Right lobe of liver (tissue), 6 donors: ENCODE results near the gene SLC25A13. TPM values are rescaled to one million over a fixed set of nuclear protein-coding genes. Genes with fewer than 3 reads are reported as not detected.

Experiments used
- ATAC-seq, 4 donors: fragments of 200-7000 bp; cut with Tn5 transposase; one replicate each; pipeline ENCODE4 v1.9.1; 2020; ENCODE audit warnings: mild to moderate bottlenecking in 4 of 4, moderate library complexity in 4 of 4
- DNase-seq, 3 donors: peaks; one replicate each; pipeline ENCODE4 v3.0.0-alpha.2; 2020
- H3K27ac ChIP-seq, 3 donors: fragments of 200-600 bp; one replicate each; pipeline ENCODE4 v1.8.0; 2022
- H3K27me3 ChIP-seq, 2 donors: fragments of 200-600 bp; one replicate each; pipeline ENCODE4 v1.8.0; 2022
- H3K36me3 ChIP-seq, 4 donors: fragments of 200-600 bp; sonication (generic) in 1 of 4; one replicate each; pipeline versions ENCODE4 v1.5.1 to v1.8.0; 2017 to 2022; ENCODE audit warnings: control low read depth in 1 of 4
- H3K4me1 ChIP-seq, 4 donors: fragments of 200-600 bp; sonication (generic) in 1 of 4; one replicate each; pipeline versions ENCODE4 v1.5.1 to v1.8.0; 2017 to 2022; ENCODE audit warnings: control low read depth in 1 of 4
- H3K4me3 ChIP-seq, 3 donors: fragments of 200-600 bp; one replicate each; pipeline ENCODE4 v1.8.0; 2022
- H3K9me3 ChIP-seq, 4 donors: fragments of 200-600 bp; sonication (generic) in 1 of 4; one replicate each; pipeline versions ENCODE4 v1.5.1 to v1.8.0; 2017 to 2022; ENCODE audit warnings: control low read depth in 1 of 4
- CTCF ChIP-seq, 4 donors: fragments of 200-600 bp in 3 of 4; fragments of 450-650 bp in 1 of 4; IDR thresholded peaks; one replicate each; pipeline versions ENCODE4 v1.5.1 to v1.8.0; 2016 to 2022; ENCODE audit warnings: antibody characterized with exemption in 4 of 4, mild to moderate bottlenecking in 2 of 4
- POLR2A ChIP-seq: fragments of 450-650 bp; IDR thresholded peaks from one replicate; pipeline ENCODE4 v1.6.1; 2017; ENCODE audit warnings: antibody characterized with exemption, mild to moderate bottlenecking
- WGBS: methylation state at CpG from one replicate; pipeline ENCODE4 v1.1.6; 2018; ENCODE audit warnings: low coverage, low lambda C conversion rate; ENCODE audit not compliant: insufficient coverage; ENCODE audit errors: missing lambda C conversion rate; 5-methylcytosine and 5-hydroxymethylcytosine counted together
- intact Hi-C, 2 donors: fragments of 100-400 bp; cut with DNase I; formaldehyde crosslinking; loops; one replicate each; pipeline versions ENCODE4 v1.11.2 to v1.14.1; 2022
- total RNA-seq, 6 experiments: library from RNA; depleted of rRNA in 2 of 6; stranded (reverse); fragments of >200 nt in 2 of 6; fragmentation: NEBNext Ultra II Directional in 3 of 6; extraction: Animal tissue kit (Norgen Biotek cat#: 25700) in 3 of 6; gene quantifications; one replicate each; pipeline versions ENCODE4 v1.1.0 to v1.2.4, GENCODE V29; 2016 to 2023
- donor health status: DM: no; HTN: yes; CAD: no.
- donor health status: DM: no; HTN: no; CAD: no.
- donor health status: DM: no; HTN: no; CAD: no.
- donor health status: DM: no; HTN: yes; CAD: no.
- donor health status: DM: no; HTN: yes; CAD: no.

Gene SLC25A13
- total RNA-seq, 6 experiments from 2014 or later: 54.5 to 110 (median 83.0) TPM

- H3K4me1 ChIP-seq: peaks cover 0 to 19% (median 0%) of the 10 kb centered on the region in 4 donors
- peaks cover 0 to 24% (median 6%) of the 10 kb centered on the region in 4 donors for H3K36me3 ChIP-seq
- H3K27ac ChIP-seq: no peak overlapping the region
- H3K9me3 ChIP-seq: no peaks in the 10 kb centered on the region
- DNase-seq (no peak), ATAC-seq (no peak)
- no peaks in the 10 kb centered on the region for H3K27me3 ChIP-seq
- TF ChIP-seq CTCF (IDR thresholded peaks at IDR 0.05): no peak
- no peak for TF ChIP-seq POLR2A
- H3K4me3 ChIP-seq: no peak overlapping the region
- intact Hi-C loops: no loop called here
- WGBS: 75% methylated on average over 2 of the region's 2 CpGs
Measured at GRCh38 chr7:96178581-96178980, 143.3 kb downstream of the SLC25A13 start.

GRCh38 chr7:96177353-96177752 lies 144.5 kb downstream of the SLC25A13 start:
- DNase-seq: no peak
- no peak overlapping the region for H3K27ac ChIP-seq
- 67% methylated on average over 3 of the region's 3 CpGs for WGBS
- H3K4me1 ChIP-seq: peaks cover 0 to 11% (median 0%) of the 10 kb centered on the region in 4 donors
- no peaks in the 10 kb centered on the region for H3K27me3 ChIP-seq
- H3K4me3 ChIP-seq: no peak overlapping the region
- H3K36me3 ChIP-seq: peaks cover 0 to 16% (median 4%) of the 10 kb centered on the region in 4 donors
- intact Hi-C loops: no loop called here
- ATAC-seq: no peak
- no peaks in the 10 kb centered on the region for H3K9me3 ChIP-seq
- no peak for TF ChIP-seq POLR2A
- TF ChIP-seq CTCF (IDR thresholded peaks at IDR 0.05): no peak

GRCh38 chr7:96174812-96175211 lies 147.1 kb downstream of the SLC25A13 start:
- TF ChIP-seq POLR2A (no peak), CTCF (IDR thresholded peaks at IDR 0.05) (no peak)

DNA sequence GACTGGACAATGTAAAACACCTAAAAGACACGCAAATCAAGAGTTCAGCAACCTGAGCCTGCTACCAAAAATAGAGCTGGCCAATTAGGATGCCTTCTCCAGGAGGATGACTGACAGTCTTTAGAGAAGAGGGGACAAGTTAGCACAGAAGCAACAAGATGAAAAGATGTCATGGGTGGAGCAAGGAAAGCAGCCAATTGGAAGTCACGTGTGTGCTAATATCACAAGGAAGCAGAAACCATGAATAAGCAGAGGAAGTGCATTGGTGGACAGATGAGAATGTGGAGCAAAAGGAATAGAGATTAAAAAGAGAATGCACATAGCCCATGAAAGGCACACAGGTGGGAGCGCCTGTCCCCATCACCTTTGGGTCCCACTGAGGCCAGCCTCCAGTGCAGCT lies 148.1 kb downstream of the SLC25A13 start:
- H3K4me1 ChIP-seq: peaks cover 0 to 9% (median 0%) of the 10 kb centered on the region in 4 donors
- WGBS: 95% methylated on average over 3 of the region's 3 CpGs
- no peak overlapping the region for H3K27ac ChIP-seq
- H3K27me3 ChIP-seq: no peaks in the 10 kb centered on the region
- ATAC-seq: no peak
- no peak overlapping the region for H3K4me3 ChIP-seq
- intact Hi-C loops: no loop called here
- peaks cover 0 to 28% (median 13%) of the 10 kb centered on the region in 4 donors for H3K36me3 ChIP-seq
- DNase-seq: no peak
- TF ChIP-seq POLR2A (no peak), CTCF (IDR thresholded peaks at IDR 0.05) (no peak)
- H3K9me3 ChIP-seq: no peaks in the 10 kb centered on the region

More at GRCh38 chr7:96174812-96175211, 147.1 kb downstream of the SLC25A13 start:
- DNase-seq (no peak), ATAC-seq (peak; percentile 31 to 60 (median 44))
- no peak overlapping the region for H3K4me3 ChIP-seq
- H3K4me1 ChIP-seq: peaks cover 0 to 9% (median 0%) of the 10 kb centered on the region in 4 donors
- peaks cover 0 to 22% (median 10%) of the 10 kb centered on the region in 4 donors for H3K36me3 ChIP-seq
- H3K27ac ChIP-seq: no peak overlapping the region
- intact Hi-C loops: no loop called here
- H3K27me3 ChIP-seq: no peaks in the 10 kb centered on the region
- WGBS: 49% methylated on average over 4 of the region's 4 CpGs
- H3K9me3 ChIP-seq: no peaks in the 10 kb centered on the region

- Histone ChIP-seq H3K4me3 (no peak overlapping the region), H3K27ac (no peak overlapping the region), H3K4me1 (no peaks in the 10 kb centered on the region), H3K9me3 (no peaks in the 10 kb centered on the region), H3K36me3 (peaks cover 0 to 39% (median 14%) of the 10 kb centered on the region in 4 donors), H3K27me3 (no peaks in the 10 kb centered on the region)
- ATAC-seq (peak in 1 of 4 donors; percentile 19), DNase-seq (no peak)
- intact Hi-C loops: no loop called here
- TF ChIP-seq POLR2A (no peak), CTCF (IDR thresholded peaks at IDR 0.05) (no peak)
- 76% methylated on average over 5 of the region's 5 CpGs for WGBS
Measured at GRCh38 chr7:96169439-96169838, 152.5 kb downstream of the SLC25A13 start.
